ENCODE results near the gene FAM163B.

- TF ChIP-seq PATZ1 (CRISPR knock-in tag; IDR thresholded peaks at IDR 0.05; ENCODE audit: borderline replicate concordance) (no peak), CSDC2 (CRISPR knock-in tag; IDR thresholded peaks at IDR 0.05) (no peak), ZFP30 (CRISPR knock-in tag; IDR thresholded peaks at IDR 0.05) (no peak), RARB (CRISPR knock-in tag; IDR thresholded peaks at IDR 0.05) (no peak), ARNTL (CRISPR knock-in tag; IDR thresholded peaks at IDR 0.05; ENCODE audit: borderline replicate concordance, low read depth) (no peak), SNAI2 (CRISPR knock-in tag; IDR thresholded peaks at IDR 0.05) (no peak), GLIS3 (CRISPR knock-in tag; IDR thresholded peaks at IDR 0.05) (no peak), ESRRG (CRISPR knock-in tag; IDR thresholded peaks at IDR 0.05) (no peak), ZFP3 (CRISPR knock-in tag; IDR thresholded peaks at IDR 0.05) (no peak), PPARA (CRISPR knock-in tag; IDR thresholded peaks at IDR 0.05; ENCODE audit: borderline replicate concordance) (no peak), ZNF8 (CRISPR knock-in tag; IDR thresholded peaks at IDR 0.05) (no peak), BACH2 (CRISPR knock-in tag; IDR thresholded peaks at IDR 0.05; ENCODE audit: borderline replicate concordance) (no peak), CREB5 (CRISPR knock-in tag; IDR thresholded peaks at IDR 0.05; ENCODE audit: low read depth) (no peak), TCF4 (CRISPR knock-in tag; IDR thresholded peaks at IDR 0.05; ENCODE audit: borderline replicate concordance) (no peak)
Measured at GRCh38 chr9:133579601-133580418, 29.4 kb downstream of the FAM163B start.
